Measurements from ENCODE around the gene HADHB. TPM values are rescaled to one million over a fixed set of nuclear protein-coding genes. Genes with fewer than 3 reads are reported as not detected.

Gene HADHB
- total RNA-seq (112 TPM), polyA plus RNA-seq (105 TPM)

- DNase-seq (ENCODE audit: extremely low spot score) = peak; percentile 60
- no peaks in the 10 kb centered on the region for H3K36me3 ChIP-seq (ENCODE audit: insufficient read depth)
- H3K27ac ChIP-seq (ENCODE audit: low read depth) = peak within 1 kb of the TSS; percentile 99
- peak within 1 kb of the TSS; percentile 86 for H3K4me3 ChIP-seq (ENCODE audit: low read depth, low read length)
- peaks cover 2% of the 10 kb centered on the region for H3K4me1 ChIP-seq (ENCODE audit: insufficient read depth)
- under 1% methylated on average over 63 of the region's 63 CpGs for WGBS
Measured at GRCh38 chr2:26244309-26245230, at the start of gene HADHB, which contains the start of gene HADHA. TSS of gene HADHB (plus strand) at chr2:26244939. CDS start at chr2:26254255, 9,316 bp downstream. TSS of gene HADHA (minus strand) at chr2:26244632. CDS start at chr2:26244596, 36 bp downstream.

GRCh38 chr2:26195040-26195984, 49.4 kb upstream of the HADHB start:
- Histone ChIP-seq H3K27ac (ENCODE audit: low read depth) (no peak overlapping the region), H3K4me3 (ENCODE audit: low read depth, low read length) (no peak overlapping the region), H3K36me3 (ENCODE audit: insufficient read depth) (peaks cover 9% of the 10 kb centered on the region), H3K4me1 (ENCODE audit: insufficient read depth) (no peaks in the 10 kb centered on the region)
- 55% methylated on average over 12 of the region's 12 CpGs for WGBS
- no peak for DNase-seq (ENCODE audit: extremely low spot score)

- H3K27ac ChIP-seq (ENCODE audit: low read depth) = no peak overlapping the region
- H3K36me3 ChIP-seq (ENCODE audit: insufficient read depth) = peaks cover 10% of the 10 kb centered on the region
- no peaks in the 10 kb centered on the region for H3K4me1 ChIP-seq (ENCODE audit: insufficient read depth)
- no peak overlapping the region for H3K4me3 ChIP-seq (ENCODE audit: low read depth, low read length)
- no peak for DNase-seq (ENCODE audit: extremely low spot score)
- 86% methylated on average over 9 of the region's 9 CpGs for WGBS
Measured at GRCh38 chr2:26196683-26197418, 47.9 kb upstream of the HADHB start.

- Histone ChIP-seq H3K36me3 (ENCODE audit: insufficient read depth) (peaks cover 10% of the 10 kb centered on the region), H3K4me3 (ENCODE audit: low read depth, low read length) (no peak overlapping the region)
- WGBS = 85% methylated on average over 4 of the region's 4 CpGs
Measured at GRCh38 chr2:26197516-26197915, 47.2 kb upstream of the HADHB start.

GRCh38 chr2:26202981-26203490, 41.7 kb upstream of the HADHB start:
- peaks cover 6% of the 10 kb centered on the region for H3K36me3 ChIP-seq (ENCODE audit: insufficient read depth)
- H3K4me1 ChIP-seq (ENCODE audit: insufficient read depth) = no peaks in the 10 kb centered on the region
- H3K4me3 ChIP-seq (ENCODE audit: low read depth, low read length) = no peak overlapping the region
- no peak overlapping the region for H3K27ac ChIP-seq (ENCODE audit: low read depth)
- no peak for DNase-seq (ENCODE audit: extremely low spot score)
- WGBS = 33% methylated on average over 1 of the region's 1 CpG

More at GRCh38 chr2:26197516-26197915, 47.2 kb upstream of the HADHB start:
- no peaks in the 10 kb centered on the region for H3K4me1 ChIP-seq (ENCODE audit: insufficient read depth)
- H3K27ac ChIP-seq (ENCODE audit: low read depth) = no peak overlapping the region
- DNase-seq (ENCODE audit: extremely low spot score) = no peak

GRCh38 chr2:26203906-26204305, 40.8 kb upstream of the HADHB start:
- no peaks in the 10 kb centered on the region for H3K4me1 ChIP-seq (ENCODE audit: insufficient read depth)
- no peak overlapping the region for H3K27ac ChIP-seq (ENCODE audit: low read depth)
- peaks cover 6% of the 10 kb centered on the region for H3K36me3 ChIP-seq (ENCODE audit: insufficient read depth)
- H3K4me3 ChIP-seq (ENCODE audit: low read depth, low read length) = no peak overlapping the region
- WGBS = 85% methylated on average over 7 of the region's 7 CpGs
- DNase-seq (ENCODE audit: extremely low spot score) = no peak

- no peak for DNase-seq (ENCODE audit: extremely low spot score)
- Histone ChIP-seq H3K4me1 (ENCODE audit: insufficient read depth) (no peaks in the 10 kb centered on the region), H3K36me3 (ENCODE audit: insufficient read depth) (peaks cover 3% of the 10 kb centered on the region), H3K4me3 (ENCODE audit: low read depth, low read length) (no peak overlapping the region), H3K27ac (ENCODE audit: low read depth) (no peak overlapping the region)
- WGBS = 92% methylated on average over 5 of the region's 5 CpGs
Measured at GRCh38 chr2:26212011-26212410, 32.7 kb upstream of the HADHB start.

GRCh38 chr2:26214759-26215158, 30.0 kb upstream of the HADHB start:
- DNase-seq (ENCODE audit: extremely low spot score) = no peak
- WGBS = 90% methylated on average over 1 of the region's 1 CpG
- Histone ChIP-seq H3K27ac (ENCODE audit: low read depth) (no peak overlapping the region), H3K4me3 (ENCODE audit: low read depth, low read length) (no peak overlapping the region), H3K4me1 (ENCODE audit: insufficient read depth) (no peaks in the 10 kb centered on the region), H3K36me3 (ENCODE audit: insufficient read depth) (peaks cover 3% of the 10 kb centered on the region)

- Histone ChIP-seq H3K36me3 (ENCODE audit: insufficient read depth) (peaks cover 3% of the 10 kb centered on the region), H3K27ac (ENCODE audit: low read depth) (no peak overlapping the region), H3K4me3 (ENCODE audit: low read depth, low read length) (no peak overlapping the region), H3K4me1 (ENCODE audit: insufficient read depth) (no peaks in the 10 kb centered on the region)
- WGBS = 98% methylated on average over 1 of the region's 1 CpG
- DNase-seq (ENCODE audit: extremely low spot score) = no peak
Measured at GRCh38 chr2:26215833-26216232, 28.9 kb upstream of the HADHB start.

- 94% methylated on average over 4 of the region's 4 CpGs for WGBS
- H3K4me3 ChIP-seq (ENCODE audit: low read depth, low read length) = no peak overlapping the region
- no peak overlapping the region for H3K27ac ChIP-seq (ENCODE audit: low read depth)
- H3K4me1 ChIP-seq (ENCODE audit: insufficient read depth) = no peaks in the 10 kb centered on the region
- peaks cover 2% of the 10 kb centered on the region for H3K36me3 ChIP-seq (ENCODE audit: insufficient read depth)
- DNase-seq (ENCODE audit: extremely low spot score) = no peak
Measured at GRCh38 chr2:26216587-26216986, 28.2 kb upstream of the HADHB start.

- Histone ChIP-seq H3K4me1 (ENCODE audit: insufficient read depth) (no peaks in the 10 kb centered on the region), H3K4me3 (ENCODE audit: low read depth, low read length) (no peak overlapping the region), H3K27ac (ENCODE audit: low read depth) (no peak overlapping the region), H3K36me3 (ENCODE audit: insufficient read depth) (peaks cover 1% of the 10 kb centered on the region)
- 82% methylated on average over 6 of the region's 6 CpGs for WGBS
- DNase-seq (ENCODE audit: extremely low spot score) = no peak
Measured at GRCh38 chr2:26217720-26218119, 27.0 kb upstream of the HADHB start.

- Histone ChIP-seq H3K4me3 (ENCODE audit: low read depth, low read length) (no peak overlapping the region), H3K27ac (ENCODE audit: low read depth) (no peak overlapping the region), H3K4me1 (ENCODE audit: insufficient read depth) (no peaks in the 10 kb centered on the region), H3K36me3 (ENCODE audit: insufficient read depth) (no peaks in the 10 kb centered on the region)
- WGBS = 96% methylated on average over 1 of the region's 1 CpG
- no peak for DNase-seq (ENCODE audit: extremely low spot score)
Measured at GRCh38 chr2:26223018-26223417, 21.7 kb upstream of the HADHB start.

GRCh38 chr2:26224095-26224494, 20.6 kb upstream of the HADHB start:
- H3K27ac ChIP-seq (ENCODE audit: low read depth) = no peak overlapping the region
- H3K4me3 ChIP-seq (ENCODE audit: low read depth, low read length) = no peak overlapping the region
- H3K4me1 ChIP-seq (ENCODE audit: insufficient read depth) = no peaks in the 10 kb centered on the region
- no peak for DNase-seq (ENCODE audit: extremely low spot score)
- no peaks in the 10 kb centered on the region for H3K36me3 ChIP-seq (ENCODE audit: insufficient read depth)
- WGBS = 83% methylated on average over 2 of the region's 2 CpGs

Data from urinary bladder (tissue), 4 donors.